Dendritic cell treated with granulocyte-macrophage colony-stimulating factor and Interleukin-4, amounts not matched to agents 40 ng/mL and 50 ng/mL, for 4 days (primary cell): ENCODE data around the gene PKP1.

Experiments used
- H3K27ac Mint-ChIP-seq: one replicate; pipeline ENCODE4 v1.8.0; 2022; ENCODE audit warnings: mild to moderate bottlenecking, mixed read lengths
- H3K27me3 Mint-ChIP-seq: one replicate; pipeline ENCODE4 v1.8.0; 2022; ENCODE audit warnings: mild to moderate bottlenecking, mixed read lengths
- H3K36me3 Mint-ChIP-seq: one replicate; pipeline ENCODE4 v1.8.0; 2022; ENCODE audit warnings: low read depth, mixed read lengths
- H3K4me1 Mint-ChIP-seq: one replicate; pipeline ENCODE4 v1.8.0; 2022; ENCODE audit warnings: low read depth, mixed read lengths
- H3K4me3 Mint-ChIP-seq: one replicate; pipeline ENCODE4 v1.8.0; 2022; ENCODE audit warnings: mild to moderate bottlenecking, moderate library complexity, mixed read lengths
- H3K9me3 Mint-ChIP-seq: one replicate; pipeline ENCODE4 v1.8.0; 2022; ENCODE audit warnings: mixed read lengths
- intact Hi-C: fragments of 100-400 bp; cut with micrococcal nuclease; formaldehyde crosslinking; loops from one replicate; pipeline ENCODE4 v1.15.0; 2022

Gene PKP1

GRCh38 chr1:201328576-201328975, 45.3 kb downstream of the PKP1 start:
- no peaks in the 10 kb centered on the region for H3K4me1 Mint-ChIP-seq
- H3K9me3 Mint-ChIP-seq, result no peaks in the 10 kb centered on the region
- H3K36me3 Mint-ChIP-seq, result no peaks in the 10 kb centered on the region
- no peak overlapping the region for H3K27ac Mint-ChIP-seq
- peaks cover 5% of the 10 kb centered on the region for H3K27me3 Mint-ChIP-seq
- intact Hi-C loops, result no loop called here
- H3K4me3 Mint-ChIP-seq, result no peak overlapping the region

GRCh38 chr1:201329286-201329685, 46.0 kb downstream of the PKP1 start:
- Mint-ChIP-seq H3K27ac (no peak overlapping the region), H3K4me1 (no peaks in the 10 kb centered on the region), H3K4me3 (no peak overlapping the region), H3K27me3 (peaks cover 5% of the 10 kb centered on the region), H3K9me3 (no peaks in the 10 kb centered on the region), H3K36me3 (no peaks in the 10 kb centered on the region)
- intact Hi-C loops, result no loop called here

GRCh38 chr1:201329801-201330200, 46.5 kb downstream of the PKP1 start:
- Mint-ChIP-seq H3K27ac (no peak overlapping the region), H3K9me3 (no peaks in the 10 kb centered on the region), H3K4me1 (no peaks in the 10 kb centered on the region), H3K36me3 (no peaks in the 10 kb centered on the region), H3K4me3 (no peak overlapping the region), H3K27me3 (peaks cover 5% of the 10 kb centered on the region)
- intact Hi-C loops, result no loop called here

GRCh38 chr1:201330541-201330940, 47.2 kb downstream of the PKP1 start:
- Mint-ChIP-seq H3K4me3 (no peak overlapping the region), H3K9me3 (no peaks in the 10 kb centered on the region), H3K36me3 (no peaks in the 10 kb centered on the region), H3K4me1 (no peaks in the 10 kb centered on the region), H3K27me3 (peaks cover 5% of the 10 kb centered on the region), H3K27ac (no peak overlapping the region)
- intact Hi-C loops, result no loop called here

GRCh38 chr1:201331166-201331565, 47.9 kb downstream of the PKP1 start:
- Mint-ChIP-seq H3K27me3 (peaks cover 2% of the 10 kb centered on the region), H3K9me3 (no peaks in the 10 kb centered on the region), H3K36me3 (no peaks in the 10 kb centered on the region), H3K4me3 (no peak overlapping the region), H3K27ac (no peak overlapping the region), H3K4me1 (no peaks in the 10 kb centered on the region)
- intact Hi-C loops, result no loop called here

GRCh38 chr1:201332021-201332420, 48.7 kb downstream of the PKP1 start:
- Mint-ChIP-seq H3K4me1 (no peaks in the 10 kb centered on the region), H3K9me3 (no peaks in the 10 kb centered on the region), H3K4me3 (no peak overlapping the region), H3K36me3 (no peaks in the 10 kb centered on the region), H3K27me3 (peaks cover under 1% of the 10 kb centered on the region), H3K27ac (no peak overlapping the region)
- intact Hi-C loops, result no loop called here

GRCh38 chr1:201332616-201333335, 49.5 kb downstream of the PKP1 start:
- Mint-ChIP-seq H3K9me3 (no peaks in the 10 kb centered on the region), H3K27me3 (no peaks in the 10 kb centered on the region), H3K27ac (no peak overlapping the region), H3K36me3 (no peaks in the 10 kb centered on the region), H3K4me1 (no peaks in the 10 kb centered on the region), H3K4me3 (no peak overlapping the region)
- intact Hi-C loops, result no loop called here

GRCh38 chr1:201334325-201335173, 51.2 kb downstream of the PKP1 start:
- no peak overlapping the region for H3K4me3 Mint-ChIP-seq
- no peaks in the 10 kb centered on the region for H3K9me3 Mint-ChIP-seq
- intact Hi-C loops, result no loop called here
- no peak overlapping the region for H3K27ac Mint-ChIP-seq
- H3K4me1 Mint-ChIP-seq, result no peaks in the 10 kb centered on the region
- peaks cover under 1% of the 10 kb centered on the region for H3K27me3 Mint-ChIP-seq
- no peaks in the 10 kb centered on the region for H3K36me3 Mint-ChIP-seq

GRCh38 chr1:201335174-201335870, 52.0 kb downstream of the PKP1 start:
- H3K27ac Mint-ChIP-seq, result no peak overlapping the region
- no peaks in the 10 kb centered on the region for H3K36me3 Mint-ChIP-seq
- intact Hi-C loops, result no loop called here
- no peak overlapping the region for H3K4me3 Mint-ChIP-seq
- no peaks in the 10 kb centered on the region for H3K4me1 Mint-ChIP-seq
- no peaks in the 10 kb centered on the region for H3K9me3 Mint-ChIP-seq
- peaks cover 5% of the 10 kb centered on the region for H3K27me3 Mint-ChIP-seq

- no peaks in the 10 kb centered on the region for H3K4me1 Mint-ChIP-seq
- no peak overlapping the region for H3K27ac Mint-ChIP-seq
- H3K36me3 Mint-ChIP-seq, result no peaks in the 10 kb centered on the region
- H3K27me3 Mint-ChIP-seq, result peaks cover 8% of the 10 kb centered on the region
- H3K9me3 Mint-ChIP-seq, result no peaks in the 10 kb centered on the region
- no peak overlapping the region for H3K4me3 Mint-ChIP-seq
- intact Hi-C loops, result no loop called here
These were observed 52.6 kb downstream of the PKP1 start for GRCh38 chr1:201335901-201336300.

- H3K4me3 Mint-ChIP-seq, result no peak overlapping the region
- H3K27me3 Mint-ChIP-seq, result peaks cover 12% of the 10 kb centered on the region
- H3K4me1 Mint-ChIP-seq, result no peaks in the 10 kb centered on the region
- no peak overlapping the region for H3K27ac Mint-ChIP-seq
- intact Hi-C loops, result no loop called here
- H3K36me3 Mint-ChIP-seq, result no peaks in the 10 kb centered on the region
- no peaks in the 10 kb centered on the region for H3K9me3 Mint-ChIP-seq
These were observed 53.6 kb downstream of the PKP1 start for GRCh38 chr1:201336711-201337450.

- no peak overlapping the region for H3K4me3 Mint-ChIP-seq
- H3K9me3 Mint-ChIP-seq, result no peaks in the 10 kb centered on the region
- intact Hi-C loops, result no loop called here
- H3K27ac Mint-ChIP-seq, result no peak overlapping the region
- peaks cover 15% of the 10 kb centered on the region for H3K27me3 Mint-ChIP-seq
- H3K36me3 Mint-ChIP-seq, result no peaks in the 10 kb centered on the region
- no peaks in the 10 kb centered on the region for H3K4me1 Mint-ChIP-seq
These were observed 58.1 kb downstream of the PKP1 start for GRCh38 chr1:201341377-201341776.

GRCh38 chr1:201344206-201345080, 61.1 kb downstream of the PKP1 start:
- Mint-ChIP-seq H3K4me1 (no peaks in the 10 kb centered on the region), H3K36me3 (no peaks in the 10 kb centered on the region), H3K4me3 (no peak overlapping the region), H3K9me3 (no peaks in the 10 kb centered on the region), H3K27me3 (peaks cover 21% of the 10 kb centered on the region), H3K27ac (no peak overlapping the region)
- intact Hi-C loops, result loop anchor here (5.0 kb wide), 1 partner anchor 92 kb away; no protein-coding TSS in a partner anchor
